Measurements from ENCODE around the gene CIROP.
"Not testable (repeated sequence)": the region's sequence is repeated elsewhere in the genome, so short reads cannot be mapped to it uniquely, and the experiment has no call there.

CIROP gene

GRCh38 chr14:23110579-23111365 lies 6.0 kb upstream of the CIROP start:
- no peak for DNase-seq
- Histone ChIP-seq H3K14ac (ENCODE audit: low read length) (no peak overlapping the region), H4K8ac (ENCODE audit: low read depth, low read length) (no peak overlapping the region), H3K27me3 (ENCODE audit: insufficient read depth, low read length) (no peaks in the 10 kb centered on the region), H4K91ac (ENCODE audit: low read depth, low read length) (no peak overlapping the region), H3K4me1 (ENCODE audit: control insufficient read depth in 1 of 2, insufficient read depth in 2 of 2, low read length in 2 of 2) (peaks cover 3 to 10% of the 10 kb centered on the region in 2 experiments), H3K9me3 (ENCODE audit: insufficient read depth, low read depth, low read length) (peaks cover 1% of the 10 kb centered on the region), H3K18ac (ENCODE audit: low read length) (no peak overlapping the region), H3K79me2 (ENCODE audit: control insufficient read depth, insufficient read depth, low read length, poor library complexity) (no peaks in the 10 kb centered on the region), H2AFZ (ENCODE audit: insufficient read depth, low read length, poor library complexity) (no peak overlapping the region), H3K4ac (ENCODE audit: low read depth, low read length) (no peak overlapping the region), H4K12ac (ENCODE audit: low read depth, low read length) (no peak overlapping the region), H3K4me2 (ENCODE audit: low read length) (no peak overlapping the region), H3K27ac (ENCODE audit: low read depth, low read length) (no peak overlapping the region), H3K79me1 (ENCODE audit: low read length) (no peaks in the 10 kb centered on the region), H2BK12ac (ENCODE audit: low read length) (no peak overlapping the region), H2AK5ac (ENCODE audit: low read length) (no peak overlapping the region), H2BK120ac (ENCODE audit: insufficient read depth, low read length, poor library complexity) (no peak overlapping the region), H3K4me3 (ENCODE audit: low read depth, low read length) (no peak overlapping the region), H3K23ac (ENCODE audit: low read length) (no peak overlapping the region), H2BK5ac (ENCODE audit: low read depth, low read length, poor library complexity) (no peak overlapping the region), H3K9ac (ENCODE audit: low read length) (no peak overlapping the region), H3K36me3 (ENCODE audit: control insufficient read depth in 1 of 2, insufficient read depth in 2 of 2, low read length in 2 of 2) (no peaks in the 10 kb centered on the region)
- WGBS (ENCODE audit: extremely low coverage, insufficient coverage, insufficient read length), result 100% methylated on average over 1 of the region's 5 CpGs

GRCh38 chr14:23109769-23110168 lies 5.0 kb upstream of the CIROP start:
- no peaks in the 10 kb centered on the region for H3K36me3 ChIP-seq (ENCODE audit: control insufficient read depth in 1 of 2, insufficient read depth in 2 of 2, low read length in 2 of 2)
- no peak overlapping the region for H3K4ac ChIP-seq (ENCODE audit: low read depth, low read length)
- H3K79me1 ChIP-seq (ENCODE audit: low read length), result no peaks in the 10 kb centered on the region
- no peak overlapping the region for H3K27ac ChIP-seq (ENCODE audit: low read depth, low read length)
- peaks cover 1% of the 10 kb centered on the region for H3K9me3 ChIP-seq (ENCODE audit: insufficient read depth, low read depth, low read length)
- H2BK12ac ChIP-seq (ENCODE audit: low read length), result no peak overlapping the region
- H3K79me2 ChIP-seq (ENCODE audit: control insufficient read depth, insufficient read depth, low read length, poor library complexity), result no peaks in the 10 kb centered on the region
- no CpG with 5 or more reads among the region's 1 CpG for WGBS (ENCODE audit: extremely low coverage, insufficient coverage, insufficient read length)
- H4K8ac ChIP-seq (ENCODE audit: low read depth, low read length), result no peak overlapping the region
- no peak overlapping the region for H2BK120ac ChIP-seq (ENCODE audit: insufficient read depth, low read length, poor library complexity)
- H4K91ac ChIP-seq (ENCODE audit: low read depth, low read length), result no peak overlapping the region
- no peak overlapping the region for H4K12ac ChIP-seq (ENCODE audit: low read depth, low read length)
- no peak overlapping the region for H3K4me3 ChIP-seq (ENCODE audit: low read depth, low read length)
- H3K4me1 ChIP-seq (ENCODE audit: control insufficient read depth in 1 of 2, insufficient read depth in 2 of 2, low read length in 2 of 2), result peaks cover 0 to 7% of the 10 kb centered on the region in 2 experiments
- H2AK5ac ChIP-seq (ENCODE audit: low read length), result no peak overlapping the region
- H3K4me2 ChIP-seq (ENCODE audit: low read length), result no peak overlapping the region
- no peaks in the 10 kb centered on the region for H3K27me3 ChIP-seq (ENCODE audit: insufficient read depth, low read length)
- H3K9ac ChIP-seq (ENCODE audit: low read length), result no peak overlapping the region
- no peak overlapping the region for H3K18ac ChIP-seq (ENCODE audit: low read length)
- no peak overlapping the region for H2BK5ac ChIP-seq (ENCODE audit: low read depth, low read length, poor library complexity)
- DNase-seq, result no peak
- H3K14ac ChIP-seq (ENCODE audit: low read length), result no peak overlapping the region
- no peak overlapping the region for H2AFZ ChIP-seq (ENCODE audit: insufficient read depth, low read length, poor library complexity)
- H3K23ac ChIP-seq (ENCODE audit: low read length), result no peak overlapping the region

GRCh38 chr14:23108169-23108568 lies 3.4 kb upstream of the CIROP start:
- not testable (repeated sequence) for H4K12ac ChIP-seq (ENCODE audit: low read depth, low read length); H3K79me1 ChIP-seq (ENCODE audit: low read length); H3K79me2 ChIP-seq (ENCODE audit: control insufficient read depth, insufficient read depth, low read length, poor library complexity); H3K36me3 ChIP-seq (ENCODE audit: control insufficient read depth in 1 of 2, insufficient read depth in 2 of 2, low read length in 2 of 2); H3K4me2 ChIP-seq (ENCODE audit: low read length); H3K23ac ChIP-seq (ENCODE audit: low read length); DNase-seq; H3K9me3 ChIP-seq (ENCODE audit: insufficient read depth, low read depth, low read length); H3K4me1 ChIP-seq (ENCODE audit: control insufficient read depth in 1 of 2, insufficient read depth in 2 of 2, low read length in 2 of 2); H3K4ac ChIP-seq (ENCODE audit: low read depth, low read length); H4K91ac ChIP-seq (ENCODE audit: low read depth, low read length); H3K18ac ChIP-seq (ENCODE audit: low read length); H2BK12ac ChIP-seq (ENCODE audit: low read length); H3K14ac ChIP-seq (ENCODE audit: low read length); H2AFZ ChIP-seq (ENCODE audit: insufficient read depth, low read length, poor library complexity); H4K8ac ChIP-seq (ENCODE audit: low read depth, low read length); H3K27ac ChIP-seq (ENCODE audit: low read depth, low read length); H2BK5ac ChIP-seq (ENCODE audit: low read depth, low read length, poor library complexity); H2BK120ac ChIP-seq (ENCODE audit: insufficient read depth, low read length, poor library complexity); H2AK5ac ChIP-seq (ENCODE audit: low read length); H3K27me3 ChIP-seq (ENCODE audit: insufficient read depth, low read length); H3K4me3 ChIP-seq (ENCODE audit: low read depth, low read length); H3K9ac ChIP-seq (ENCODE audit: low read length)
- WGBS (ENCODE audit: extremely low coverage, insufficient coverage, insufficient read length), result no CpG with 5 or more reads among the region's 24 CpGs

- not testable (repeated sequence) for DNase-seq; H3K23ac ChIP-seq (ENCODE audit: low read length); H3K18ac ChIP-seq (ENCODE audit: low read length); H3K27ac ChIP-seq (ENCODE audit: low read depth, low read length); H2BK5ac ChIP-seq (ENCODE audit: low read depth, low read length, poor library complexity); H2AK5ac ChIP-seq (ENCODE audit: low read length); H3K36me3 ChIP-seq (ENCODE audit: control insufficient read depth in 1 of 2, insufficient read depth in 2 of 2, low read length in 2 of 2); H2BK12ac ChIP-seq (ENCODE audit: low read length); H4K8ac ChIP-seq (ENCODE audit: low read depth, low read length); H3K4me1 ChIP-seq (ENCODE audit: control insufficient read depth in 1 of 2, insufficient read depth in 2 of 2, low read length in 2 of 2); H3K9ac ChIP-seq (ENCODE audit: low read length); H3K9me3 ChIP-seq (ENCODE audit: insufficient read depth, low read depth, low read length); H4K91ac ChIP-seq (ENCODE audit: low read depth, low read length); H3K4ac ChIP-seq (ENCODE audit: low read depth, low read length); H4K12ac ChIP-seq (ENCODE audit: low read depth, low read length); H3K27me3 ChIP-seq (ENCODE audit: insufficient read depth, low read length); H2AFZ ChIP-seq (ENCODE audit: insufficient read depth, low read length, poor library complexity); H3K4me2 ChIP-seq (ENCODE audit: low read length); H3K14ac ChIP-seq (ENCODE audit: low read length); H2BK120ac ChIP-seq (ENCODE audit: insufficient read depth, low read length, poor library complexity); H3K4me3 ChIP-seq (ENCODE audit: low read depth, low read length); H3K79me2 ChIP-seq (ENCODE audit: control insufficient read depth, insufficient read depth, low read length, poor library complexity); H3K79me1 ChIP-seq (ENCODE audit: low read length)
- no CpG with 5 or more reads among the region's 5 CpGs for WGBS (ENCODE audit: extremely low coverage, insufficient coverage, insufficient read length)
Observed at GRCh38 chr14:23107620-23108019, 2.8 kb upstream of the CIROP start.
